Measurements from ENCODE around the gene UBR1.

Gene UBR1

GRCh38 chr15:43107751-43108150 lies 1.9 kb upstream of the UBR1 start:
- DNase-seq (ENCODE audit: low spot score), result no peak

- DNase-seq (ENCODE audit: low spot score), result no peak
These were observed 620 bp upstream of the UBR1 start for GRCh38 chr15:43106486-43106829.

GRCh38 chr15:43105077-43105736 lies 631 bp downstream of the UBR1 start:
- DNase-seq (ENCODE audit: low spot score), result peak; percentile 28

- DNase-seq (ENCODE audit: low spot score), result no peak
These were observed 1.4 kb downstream of the UBR1 start for GRCh38 chr15:43104426-43104825.

- DNase-seq (ENCODE audit: low spot score), result no peak
These were observed 1.9 kb downstream of the UBR1 start for GRCh38 chr15:43103907-43104306.

- no peak for DNase-seq (ENCODE audit: low spot score)
These were observed 3.7 kb downstream of the UBR1 start for GRCh38 chr15:43102187-43102586.

GRCh38 chr15:43100971-43101370 lies 4.9 kb downstream of the UBR1 start:
- DNase-seq (ENCODE audit: low spot score), result no peak

- no peak for DNase-seq (ENCODE audit: low spot score)
These were observed 6.6 kb downstream of the UBR1 start for GRCh38 chr15:43099105-43099845.

GRCh38 chr15:43096411-43096810 lies 9.4 kb downstream of the UBR1 start:
- no peak for DNase-seq (ENCODE audit: low spot score)

GRCh38 chr15:43095708-43096347 lies 10.0 kb downstream of the UBR1 start:
- no peak for DNase-seq (ENCODE audit: low spot score)

- DNase-seq (ENCODE audit: low spot score), result no peak
These were observed 10.6 kb downstream of the UBR1 start for GRCh38 chr15:43095243-43095642.

- no peak for DNase-seq (ENCODE audit: low spot score)
These were observed 11.3 kb downstream of the UBR1 start for GRCh38 chr15:43094416-43095030.

GRCh38 chr15:43093026-43093425 lies 12.8 kb downstream of the UBR1 start:
- DNase-seq (ENCODE audit: low spot score), result no peak

- DNase-seq (ENCODE audit: low spot score), result no peak
These were observed 14.0 kb downstream of the UBR1 start for GRCh38 chr15:43091859-43092258.

- no peak for DNase-seq (ENCODE audit: low spot score)
These were observed 19.3 kb downstream of the UBR1 start for GRCh38 chr15:43086551-43086950.

GRCh38 chr15:43085921-43086320 lies 19.9 kb downstream of the UBR1 start:
- no peak for DNase-seq (ENCODE audit: low spot score)

GRCh38 chr15:43082509-43082908 lies 23.3 kb downstream of the UBR1 start:
- no peak for DNase-seq (ENCODE audit: low spot score)

- DNase-seq (ENCODE audit: low spot score), result no peak
These were observed 24.6 kb downstream of the UBR1 start for GRCh38 chr15:43081283-43081682.

GRCh38 chr15:43071451-43071850 lies 34.4 kb downstream of the UBR1 start:
- no peak for DNase-seq (ENCODE audit: low spot score)

- no peak for DNase-seq (ENCODE audit: low spot score)
These were observed 34.9 kb downstream of the UBR1 start for GRCh38 chr15:43070893-43071292.

- no peak for DNase-seq (ENCODE audit: low spot score)
These were observed 35.6 kb downstream of the UBR1 start for GRCh38 chr15:43070249-43070648.

- DNase-seq (ENCODE audit: low spot score), result peak; percentile 88
These were observed 37.9 kb downstream of the UBR1 start for GRCh38 chr15:43067717-43068461.
